ENCODE results near the gene TMEM170B.

The TMEM170B gene

DNA sequence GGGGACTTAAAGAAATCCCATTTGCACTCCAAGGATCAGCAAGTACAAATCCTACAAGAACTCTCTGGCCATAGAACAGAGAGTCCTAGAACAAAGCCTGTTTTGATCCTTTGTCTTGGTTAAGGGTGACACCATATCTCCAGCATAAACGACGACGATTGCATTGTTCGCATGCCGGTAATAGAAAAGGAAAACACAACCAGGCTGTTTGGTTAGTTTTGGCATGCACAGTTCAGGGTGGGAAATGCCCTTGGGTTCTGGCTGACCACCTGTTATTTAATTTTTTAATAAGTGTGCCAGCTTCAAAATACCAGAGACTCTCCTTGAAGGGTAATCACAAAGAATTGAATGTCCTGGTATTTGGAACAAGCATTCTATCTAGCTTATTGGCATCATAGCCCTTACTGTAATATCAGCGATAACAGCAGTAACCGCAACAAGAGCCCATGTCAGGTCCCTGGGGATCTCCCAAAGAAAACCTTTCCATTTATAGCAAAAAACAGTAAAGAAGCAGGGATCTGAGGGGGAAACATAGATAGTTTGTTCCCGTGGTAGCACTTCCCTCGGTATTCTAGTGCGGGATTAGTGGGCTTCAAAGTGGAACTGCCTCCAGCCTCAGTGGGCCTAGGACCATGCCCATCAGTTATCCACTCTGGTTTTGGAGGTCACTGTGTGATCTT is 77.1 kb downstream of the TMEM170B start:
- no peak overlapping the region for H3K4me3 ChIP-seq (ENCODE audit: low read depth in 1 of 2, low read length in 2 of 2)
- H4K20me1 ChIP-seq (ENCODE audit: insufficient read depth, low read length): no peaks in the 10 kb centered on the region
- H3K4me2 ChIP-seq (ENCODE audit: insufficient read depth, low read length): no peak overlapping the region
- no peaks in the 10 kb centered on the region for H3K79me2 ChIP-seq (ENCODE audit: insufficient read depth, low read length)
- no peak overlapping the region for H3K27ac ChIP-seq (ENCODE audit: low read length)
- no peak for DNase-seq
- no peaks in the 10 kb centered on the region for H3K36me3 ChIP-seq (ENCODE audit: insufficient read depth, low read length)
- H2AFZ ChIP-seq (ENCODE audit: low read depth, low read length): no peak overlapping the region
- no peak overlapping the region for H3K9ac ChIP-seq (ENCODE audit: low read depth, low read length)
- no peaks in the 10 kb centered on the region for H3K9me3 ChIP-seq (ENCODE audit: insufficient read depth, low read length, severe bottlenecking)
- H3K4me1 ChIP-seq (ENCODE audit: insufficient read depth, low read length): no peaks in the 10 kb centered on the region
- no peak for TF ChIP-seq EZH2 (IDR thresholded peaks at IDR 0.05; ENCODE audit: borderline replicate concordance, low read depth, low read length, severe bottlenecking)
- TF ChIP-seq, protein P1, sequence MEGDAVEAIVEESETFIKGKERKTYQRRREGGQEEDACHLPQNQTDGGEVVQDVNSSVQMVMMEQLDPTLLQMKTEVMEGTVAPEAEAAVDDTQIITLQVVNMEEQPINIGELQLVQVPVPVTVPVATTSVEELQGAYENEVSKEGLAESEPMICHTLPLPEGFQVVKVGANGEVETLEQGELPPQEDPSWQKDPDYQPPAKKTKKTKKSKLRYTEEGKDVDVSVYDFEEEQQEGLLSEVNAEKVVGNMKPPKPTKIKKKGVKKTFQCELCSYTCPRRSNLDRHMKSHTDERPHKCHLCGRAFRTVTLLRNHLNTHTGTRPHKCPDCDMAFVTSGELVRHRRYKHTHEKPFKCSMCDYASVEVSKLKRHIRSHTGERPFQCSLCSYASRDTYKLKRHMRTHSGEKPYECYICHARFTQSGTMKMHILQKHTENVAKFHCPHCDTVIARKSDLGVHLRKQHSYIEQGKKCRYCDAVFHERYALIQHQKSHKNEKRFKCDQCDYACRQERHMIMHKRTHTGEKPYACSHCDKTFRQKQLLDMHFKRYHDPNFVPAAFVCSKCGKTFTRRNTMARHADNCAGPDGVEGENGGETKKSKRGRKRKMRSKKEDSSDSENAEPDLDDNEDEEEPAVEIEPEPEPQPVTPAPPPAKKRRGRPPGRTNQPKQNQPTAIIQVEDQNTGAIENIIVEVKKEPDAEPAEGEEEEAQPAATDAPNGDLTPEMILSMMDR (IDR thresholded peaks at IDR 0.05; ENCODE audit: borderline replicate concordance, extremely low read depth, low read length, poor library complexity, severe bottlenecking): no peak
- H3K27me3 ChIP-seq (ENCODE audit: insufficient read depth, low read length, poor library complexity): peaks cover 3% of the 10 kb centered on the region
- ATAC-seq (ENCODE audit: insufficient read depth, low read depth): no peak

DNA sequence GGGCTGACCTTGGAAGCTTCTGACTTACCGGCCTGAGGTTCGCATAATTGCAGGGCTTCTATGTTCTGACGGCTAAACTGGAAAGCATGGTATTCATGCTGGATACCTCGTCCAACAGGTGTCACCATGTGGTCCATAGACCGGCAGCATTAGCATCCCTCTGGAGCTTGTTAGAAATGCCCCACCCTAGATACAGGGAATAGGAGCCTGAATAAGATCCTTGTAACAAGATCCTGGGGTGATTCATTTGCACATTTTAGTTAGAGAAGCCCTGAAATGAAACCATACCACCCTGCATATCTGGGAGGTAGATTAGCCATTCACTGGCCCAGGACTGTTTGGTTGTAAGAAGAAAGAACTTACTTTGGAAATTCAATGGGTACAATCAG is 77.7 kb downstream of the TMEM170B start:
- no peaks in the 10 kb centered on the region for H3K4me1 ChIP-seq (ENCODE audit: insufficient read depth, low read length)
- DNase-seq: no peak
- H3K27ac ChIP-seq (ENCODE audit: low read length): no peak overlapping the region
- no peak overlapping the region for H3K4me2 ChIP-seq (ENCODE audit: insufficient read depth, low read length)
- no peak overlapping the region for H3K9ac ChIP-seq (ENCODE audit: low read depth, low read length)
- H4K20me1 ChIP-seq (ENCODE audit: insufficient read depth, low read length): no peaks in the 10 kb centered on the region
- no peak for ATAC-seq (ENCODE audit: insufficient read depth, low read depth)
- H3K4me3 ChIP-seq (ENCODE audit: low read depth in 1 of 2, low read length in 2 of 2): no peak overlapping the region
- H2AFZ ChIP-seq (ENCODE audit: low read depth, low read length): no peak overlapping the region
- TF ChIP-seq EZH2 (IDR thresholded peaks at IDR 0.05; ENCODE audit: borderline replicate concordance, low read depth, low read length, severe bottlenecking): no peak
- TF ChIP-seq, protein P1 (IDR thresholded peaks at IDR 0.05; ENCODE audit: borderline replicate concordance, extremely low read depth, low read length, poor library complexity, severe bottlenecking): no peak
- H3K27me3 ChIP-seq (ENCODE audit: insufficient read depth, low read length, poor library complexity): peaks cover 3% of the 10 kb centered on the region
- no peaks in the 10 kb centered on the region for H3K36me3 ChIP-seq (ENCODE audit: insufficient read depth, low read length)
- no peaks in the 10 kb centered on the region for H3K79me2 ChIP-seq (ENCODE audit: insufficient read depth, low read length)
- H3K9me3 ChIP-seq (ENCODE audit: insufficient read depth, low read length, severe bottlenecking): no peaks in the 10 kb centered on the region

DNA sequence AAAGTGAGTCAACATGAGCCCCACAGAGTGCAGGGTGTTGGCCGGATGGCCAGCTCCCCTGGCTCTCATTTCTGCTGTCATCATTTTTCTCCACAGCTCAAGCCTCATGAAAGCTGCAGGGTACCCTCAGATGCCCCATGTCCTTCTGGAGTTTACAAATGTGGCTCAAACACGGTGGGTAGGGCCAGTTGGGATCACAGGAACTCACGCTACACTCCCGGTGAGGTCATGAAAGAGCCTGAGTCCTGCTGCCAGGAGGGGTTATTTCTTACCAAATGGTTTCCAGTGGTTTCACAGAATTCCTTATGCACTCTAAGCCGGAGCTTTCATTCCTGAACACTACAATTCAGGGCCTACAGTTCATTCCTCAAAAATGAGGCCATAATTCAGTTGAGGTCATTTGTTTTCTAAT is 78.7 kb downstream of the TMEM170B start:
- Histone ChIP-seq H4K20me1 (ENCODE audit: insufficient read depth, low read length) (no peaks in the 10 kb centered on the region), H3K4me1 (ENCODE audit: insufficient read depth, low read length) (no peaks in the 10 kb centered on the region), H3K36me3 (ENCODE audit: insufficient read depth, low read length) (no peaks in the 10 kb centered on the region), H3K79me2 (ENCODE audit: insufficient read depth, low read length) (no peaks in the 10 kb centered on the region), H3K27me3 (ENCODE audit: insufficient read depth, low read length, poor library complexity) (peaks cover 6% of the 10 kb centered on the region), H3K9ac (ENCODE audit: low read depth, low read length) (no peak overlapping the region), H3K4me3 (ENCODE audit: low read depth in 1 of 2, low read length in 2 of 2) (no peak overlapping the region), H3K4me2 (ENCODE audit: insufficient read depth, low read length) (no peak overlapping the region), H2AFZ (ENCODE audit: low read depth, low read length) (no peak overlapping the region), H3K9me3 (ENCODE audit: insufficient read depth, low read length, severe bottlenecking) (no peaks in the 10 kb centered on the region), H3K27ac (ENCODE audit: low read length) (no peak overlapping the region)
- no peak for ATAC-seq (ENCODE audit: insufficient read depth, low read depth)
- TF ChIP-seq EZH2 (IDR thresholded peaks at IDR 0.05; ENCODE audit: borderline replicate concordance, low read depth, low read length, severe bottlenecking): no peak
- TF ChIP-seq, protein P1 (IDR thresholded peaks at IDR 0.05; ENCODE audit: borderline replicate concordance, extremely low read depth, low read length, poor library complexity, severe bottlenecking): no peak
- DNase-seq: no peak

Measured in DND-41 (cell line).